Stimulated activated CD8-positive, alpha-beta memory T cell treated with anti-CD3 and anti-CD28 coated beads, Interleukin-4, amount 100 ng/mL, for 48 hours (primary cell): ENCODE results near the gene FAM200A.
"Not testable (repeated sequence)": the region's sequence is repeated elsewhere in the genome, so short reads cannot be mapped to it uniquely, and the experiment has no call there.

Experiments used
- DNase-seq: peaks from one replicate; pipeline ENCODE4 v3.0.0-alpha.2; 2020

FAM200A gene

GRCh38 chr7:99551767-99552463, at the start of gene FAM200A:
Gene FAM200A, minus strand, starts transcription at chr7:99552114. Its CDS starts 3,707 bp downstream, at chr7:99548407.
- peak; percentile 90 for DNase-seq

- no peak for DNase-seq
Measured at GRCh38 chr7:99599836-99600235, 47.9 kb upstream of the FAM200A start.

- no peak for DNase-seq
Measured at GRCh38 chr7:99597762-99598501, 46.0 kb upstream of the FAM200A start, which contains the start of gene TMEM225B. Gene TMEM225B, plus strand, starts transcription at chr7:99598267. Its CDS starts 6,122 bp downstream, at chr7:99604389.

GRCh38 chr7:99596408-99596955, 44.6 kb upstream of the FAM200A start:
- no peak for DNase-seq

GRCh38 chr7:99594948-99595745, 43.2 kb upstream of the FAM200A start:
- DNase-seq: no peak

- no peak for DNase-seq
Measured at GRCh38 chr7:99588868-99589267, 37.0 kb upstream of the FAM200A start.

- not testable (repeated sequence) for DNase-seq
Measured at GRCh38 chr7:99580778-99581332, 28.9 kb upstream of the FAM200A start.

GRCh38 chr7:99579956-99580777, 28.3 kb upstream of the FAM200A start:
- peak; percentile 72 for DNase-seq

- no peak for DNase-seq
Measured at GRCh38 chr7:99579281-99579955, 27.5 kb upstream of the FAM200A start.

GRCh38 chr7:99576251-99576650, 24.3 kb upstream of the FAM200A start:
- no peak for DNase-seq

GRCh38 chr7:99573257-99573656, 21.3 kb upstream of the FAM200A start:
- DNase-seq: no peak

- DNase-seq: no peak
Measured at GRCh38 chr7:99571768-99572167, 19.9 kb upstream of the FAM200A start.

- not testable (repeated sequence) for DNase-seq
Measured at GRCh38 chr7:99568770-99569169, 16.9 kb upstream of the FAM200A start.

- DNase-seq: no peak
Measured at GRCh38 chr7:99563650-99564049, 11.7 kb upstream of the FAM200A start.

GRCh38 chr7:99562832-99563231, 10.9 kb upstream of the FAM200A start:
- DNase-seq: peak; percentile 64

GRCh38 chr7:99562114-99562784, 10.3 kb upstream of the FAM200A start:
- no peak for DNase-seq

GRCh38 chr7:99561737-99562051, 9.8 kb upstream of the FAM200A start:
- DNase-seq: no peak

GRCh38 chr7:99560834-99561736, 9.2 kb upstream of the FAM200A start:
- no peak for DNase-seq

- no peak for DNase-seq
Measured at GRCh38 chr7:99559175-99559915, 7.4 kb upstream of the FAM200A start.
